OCI-LY7 (cell line): ENCODE results near the gene PICALM. TPM values are rescaled to one million over a fixed set of nuclear protein-coding genes. Genes with fewer than 3 reads are reported as not detected.

Source experiments
- BruUV-seq: library from RNA; stranded (reverse); fragments of 400-500 nt; replicated peaks from 2 replicates; lab custom pipeline; 2021; lab: Mats Ljungman, UMichigan
- CTCF ChIA-PET: fragments of 300-600 bp; sonication (Branson Sonifier 250); formaldehyde crosslinking; loops from one replicate; lab custom pipeline; 2022; ENCODE audit warnings: antibody characterized with exemption; ENCODE audit not compliant: unreplicated experiment; lab: Charles Lee
- POLR2A ChIA-PET: fragments of 300-600 bp; sonication (Branson Sonifier 250); formaldehyde crosslinking; loops from one replicate; lab custom pipeline; 2022; ENCODE audit warnings: antibody characterized with exemption; lab: Charles Lee
- DNase-seq: peaks from one replicate; pipeline ENCODE4 v3.0.0-alpha.2; 2015; ENCODE audit warnings: low spot score
- H2AFZ ChIP-seq: fragments of 200-600 bp; sonication (generic), shearing (Covaris generic); 2 replicates; pipeline ENCODE4 v1.6.1; 2014; ENCODE audit warnings: mild to moderate bottlenecking, antibody characterized with exemption, low read length, moderate library complexity
- H3K27ac ChIP-seq: fragments of 200-600 bp; sonication (generic); 2 replicates; pipeline ENCODE4 v1.5.1; 2014; ENCODE audit warnings: mixed run types, low read depth, mild to moderate bottlenecking, moderate library complexity, low read length, inconsistent platforms; ENCODE audit not compliant: poor library complexity, severe bottlenecking
- H3K36me3 ChIP-seq: fragments of 200-600 bp; sonication (generic); 2 replicates; pipeline ENCODE4 v1.6.1; 2014; ENCODE audit warnings: mild to moderate bottlenecking, antibody characterized with exemption, low read length, moderate library complexity, mixed read lengths; ENCODE audit not compliant: insufficient read depth
- H3K4me1 ChIP-seq: fragments of 200-600 bp; sonication (generic); 2 replicates; pipeline ENCODE4 v1.5.1; 2014; ENCODE audit warnings: mild to moderate bottlenecking, low read length; ENCODE audit not compliant: insufficient read depth, poor library complexity, severe bottlenecking
- H3K4me2 ChIP-seq: fragments of 200-600 bp; sonication (generic); 2 replicates; pipeline ENCODE4 v1.6.1; 2014; ENCODE audit warnings: mild to moderate bottlenecking, low read length
- H3K4me3 ChIP-seq: fragments of 200-600 bp; sonication (generic); 2 replicates; pipeline ENCODE4 v1.5.1; 2014; ENCODE audit warnings: mild to moderate bottlenecking, low read depth, low read length; ENCODE audit not compliant: poor library complexity, severe bottlenecking
- H3K79me2 ChIP-seq: fragments of 200-600 bp; sonication (generic); 2 replicates; pipeline ENCODE4 v1.6.1; 2016; ENCODE audit warnings: low read depth, mild to moderate bottlenecking, low read length, moderate library complexity, mixed read lengths; ENCODE audit not compliant: insufficient read depth
- H3K9me2 ChIP-seq: fragments of 200-600 bp; sonication (generic); 2 replicates; pipeline ENCODE4 v1.6.1; 2016; ENCODE audit warnings: mild to moderate bottlenecking, low read length, mixed read lengths; ENCODE audit not compliant: insufficient read depth
- H3K9me3 ChIP-seq: fragments of 200-600 bp; sonication (generic); 2 replicates; pipeline ENCODE4 v1.6.1; 2014; ENCODE audit warnings: mild to moderate bottlenecking, mixed run types, low read length, mixed read lengths
- H4K20me1 ChIP-seq: fragments of 200-600 bp; sonication (generic); 2 replicates; pipeline ENCODE4 v1.6.1; 2014; ENCODE audit warnings: mild to moderate bottlenecking, antibody characterized with exemption, low read length, moderate library complexity, mixed read lengths; ENCODE audit not compliant: insufficient read depth
- CTCF ChIP-seq: fragments of 200-600 bp; sonication (generic); conservative IDR thresholded peaks from 2 replicates; pipeline ENCODE4 v1.5.1; 2014; ENCODE audit warnings: mild to moderate bottlenecking, antibody characterized with exemption, low read length, moderate library complexity, mixed read lengths
- EZH2phosphoT487 ChIP-seq: fragments of 200-600 bp; sonication (generic); IDR thresholded peaks from 2 replicates; pipeline ENCODE4 v1.6.1; 2018; ENCODE audit warnings: low read depth, borderline replicate concordance, mild to moderate bottlenecking, mixed run types, antibody characterized with exemption, low read length, moderate library complexity, mixed read lengths
- intact Hi-C: fragments of 100-400 bp; cut with micrococcal nuclease; formaldehyde crosslinking; loops from one replicate; pipeline ENCODE4 v1.10.0; 2022; ENCODE audit not compliant: unreplicated experiment
- total RNA-seq, 2 experiments: library from RNA; depleted of rRNA in 1 of 2; stranded (reverse); fragments of >200 nt in 1 of 2; shearing (Covaris generic) in 1 of 2; gene quantifications; 2 replicates each; pipeline ENCODE4 v1.2.3, GENCODE V29; 2014 to 2022

The PICALM gene
- total RNA-seq, 2 experiments from 2014 or later, result 77.9 to 108 TPM

- H3K4me2 ChIP-seq, result no peak overlapping the region
- no peak overlapping the region for H3K27ac ChIP-seq
- no peaks in the 10 kb centered on the region for H3K36me3 ChIP-seq
- no peaks in the 10 kb centered on the region for H4K20me1 ChIP-seq
- peaks cover 19% of the 10 kb centered on the region; the same call in 1 of the 2 replicates for H3K9me3 ChIP-seq
- CTCF ChIA-PET, result no interaction called here
- H3K79me2 ChIP-seq, result no peaks in the 10 kb centered on the region
- no peaks in the 10 kb centered on the region for H3K4me1 ChIP-seq
- no TSS peak for BruUV-seq
- no peaks in the 10 kb centered on the region for H3K9me2 ChIP-seq
- no peak for TF ChIP-seq EZH2phosphoT487
- TF ChIP-seq CTCF, result no peak
- intact Hi-C loops, result loop anchor here (10.0 kb wide), 1 partner anchor 269 kb away; no protein-coding TSS in a partner anchor
- no peak overlapping the region for H3K4me3 ChIP-seq
- no peak for DNase-seq
- POLR2A ChIA-PET, result no interaction called here
- H2AFZ ChIP-seq, result no peak overlapping the region
Observed at GRCh38 chr11:85945788-85946187, 123.1 kb downstream of the PICALM start.

GRCh38 chr11:85945296-85945695 lies 123.6 kb downstream of the PICALM start:
- TF ChIP-seq CTCF, result no peak
- TF ChIP-seq EZH2phosphoT487, result no peak
- no peak overlapping the region for H3K27ac ChIP-seq
- no peaks in the 10 kb centered on the region for H3K79me2 ChIP-seq
- no peaks in the 10 kb centered on the region for H3K4me1 ChIP-seq
- peak; percentile 58 for DNase-seq
- intact Hi-C loops, result loop anchor here (10.0 kb wide), 1 partner anchor 270 kb away; no protein-coding TSS in a partner anchor
- H3K9me2 ChIP-seq, result no peaks in the 10 kb centered on the region
- ChIA-PET CTCF (no interaction called here), POLR2A (interaction anchor here (0.6 kb wide), 1 partner anchor 47 kb away, joined by 3 read pairs; no protein-coding TSS in a partner anchor)
- H3K36me3 ChIP-seq, result no peaks in the 10 kb centered on the region
- H4K20me1 ChIP-seq, result no peaks in the 10 kb centered on the region
- no peak overlapping the region for H2AFZ ChIP-seq
- H3K4me3 ChIP-seq, result no peak overlapping the region
- peaks cover 19% of the 10 kb centered on the region; the same call in 1 of the 2 replicates for H3K9me3 ChIP-seq
- no TSS peak for BruUV-seq
- no peak overlapping the region for H3K4me2 ChIP-seq

- CTCF ChIA-PET, result no interaction called here
- BruUV-seq, result no TSS peak
- peak; percentile 44 for DNase-seq
Observed at GRCh38 chr11:85941380-85941973, 127.4 kb downstream of the PICALM start.

More at GRCh38 chr11:85941380-85941973, 127.4 kb downstream of the PICALM start:
- Histone ChIP-seq H3K36me3 (no peaks in the 10 kb centered on the region), H3K79me2 (no peaks in the 10 kb centered on the region), H4K20me1 (no peaks in the 10 kb centered on the region), H3K9me2 (no peaks in the 10 kb centered on the region), H2AFZ (no peak overlapping the region), H3K4me3 (no peak overlapping the region), H3K4me2 (no peak overlapping the region), H3K27ac (no peak overlapping the region), H3K4me1 (no peaks in the 10 kb centered on the region), H3K9me3 (peaks cover 18% of the 10 kb centered on the region; the same call in 1 of the 2 replicates)
- POLR2A ChIA-PET, result no interaction called here
- TF ChIP-seq EZH2phosphoT487, result no peak
- TF ChIP-seq CTCF, result peak; percentile 73
- intact Hi-C loops, result loop anchor here (2.0 to 10.0 kb wide), 2 partner anchors 273 to 349 kb away; no protein-coding TSS in a partner anchor
